GM12878 (cell line): Measurements from ENCODE around the gene ABI1. TPM values are rescaled to one million over a fixed set of nuclear protein-coding genes. Genes with fewer than 3 reads are reported as not detected.

ENCODE experiments used
- ATF3 ChIP-seq: IDR thresholded peaks from 2 replicates; pipeline ENCODE4 v1.6.1; 2011; ENCODE audit warnings: low read depth, mild to moderate bottlenecking, low read length, moderate library complexity, borderline replicate concordance; ENCODE audit errors: extremely low read depth
- CBX5 ChIP-seq: sonication (generic); IDR thresholded peaks from 2 replicates; pipeline ENCODE4 v1.6.1; 2016; ENCODE audit warnings: low read depth, moderate library complexity, mild to moderate bottlenecking, inconsistent platforms
- CEBPB ChIP-seq, 2 experiments: fragments of 150-350 bp in 1 of 2; IDR thresholded peaks; 2 replicates each; pipeline ENCODE4 v1.6.1; 2012 to 2014; ENCODE audit warnings: low read depth in 2 of 2, low read length in 2 of 2, borderline replicate concordance in 1 of 2, inconsistent platforms in 1 of 2
- CREB1 ChIP-seq: IDR thresholded peaks from 2 replicates; pipeline ENCODE4 v1.6.1; 2012; ENCODE audit warnings: low read depth, mild to moderate bottlenecking, inconsistent platforms
- DPF2 ChIP-seq: fragments of 450-650 bp; IDR thresholded peaks from 2 replicates; pipeline ENCODE4 v1.6.1; 2017; ENCODE audit warnings: mild to moderate bottlenecking
- EP300 ChIP-seq, 2 experiments: fragments of 150-350 bp in 1 of 2; IDR thresholded peaks; 2 replicates each; pipeline ENCODE4 v1.6.1; 2011 to 2012; ENCODE audit warnings: low read depth in 2 of 2, low read length in 2 of 2, borderline replicate concordance in 1 of 2, improper control_type of control experiment in 1 of 2, inconsistent platforms in 1 of 2; ENCODE audit not compliant: control insufficient read depth in 1 of 2
- ESRRA ChIP-seq: IDR thresholded peaks from 2 replicates; pipeline ENCODE4 v1.6.1; 2012; ENCODE audit warnings: mild to moderate bottlenecking, low read length, improper control_type of control experiment
- ETV6 ChIP-seq, 2 experiments: fragments of 450-650 bp in 1 of 2; IDR thresholded peaks in 1 of 2; conservative IDR thresholded peaks in 1 of 2; 2 replicates each; pipeline ENCODE4 v1.6.1; 2014; ENCODE audit warnings: antibody characterized with exemption in 1 of 2, borderline replicate concordance in 1 of 2, low read depth in 1 of 2, mild to moderate bottlenecking in 1 of 2, moderate library complexity in 1 of 2
- GATAD2B ChIP-seq: fragments of 450-650 bp; conservative IDR thresholded peaks from 2 replicates; pipeline ENCODE4 v1.6.1; 2017; ENCODE audit warnings: low read depth, mild to moderate bottlenecking, moderate library complexity
- IKZF1 ChIP-seq: fragments of 450-650 bp; conservative IDR thresholded peaks from 2 replicates; pipeline ENCODE4 v1.6.1; 2017; ENCODE audit warnings: antibody characterized with exemption, mild to moderate bottlenecking
- MAX ChIP-seq: IDR thresholded peaks from 2 replicates; pipeline ENCODE4 v1.6.1; 2012; ENCODE audit warnings: low read depth, low read length, improper control_type of control experiment
- MXI1 ChIP-seq: fragments of 150-350 bp; IDR thresholded peaks from 2 replicates; pipeline ENCODE4 v1.6.1; 2011; ENCODE audit warnings: low read depth, mild to moderate bottlenecking, inconsistent platforms, low read length, improper control_type of control experiment
- NFIC ChIP-seq: IDR thresholded peaks from 2 replicates; pipeline ENCODE4 v1.6.1; 2012; ENCODE audit warnings: low read depth, mild to moderate bottlenecking, inconsistent platforms, low read length, moderate library complexity
- NFYA ChIP-seq: IDR thresholded peaks from 2 replicates; pipeline ENCODE4 v1.6.1; 2011; ENCODE audit warnings: low read depth, mild to moderate bottlenecking, low read length, improper control_type of control experiment, borderline replicate concordance
- NFYB ChIP-seq: IDR thresholded peaks from 2 replicates; pipeline ENCODE4 v1.6.1; 2011; ENCODE audit warnings: low read depth, mild to moderate bottlenecking, low read length, improper control_type of control experiment, moderate library complexity; ENCODE audit not compliant: insufficient read depth
- POLR2A ChIP-seq: IDR thresholded peaks from 2 replicates; pipeline ENCODE4 v1.6.1; 2011; ENCODE audit warnings: low read depth, mild to moderate bottlenecking, low read length
- RAD51 ChIP-seq: fragments of 450-650 bp; IDR thresholded peaks from 2 replicates; pipeline ENCODE4 v1.6.1; 2016; ENCODE audit warnings: moderate library complexity, mild to moderate bottlenecking, inconsistent platforms
- RBBP5 ChIP-seq: fragments of 200-600 bp; sonication (generic); conservative IDR thresholded peaks from 2 replicates; pipeline ENCODE4 v1.6.1; 2016
- SIX5 ChIP-seq: IDR thresholded peaks from 2 replicates; pipeline ENCODE4 v1.6.1; 2011; ENCODE audit warnings: mild to moderate bottlenecking, low read depth, low read length, moderate library complexity; ENCODE audit not compliant: severe bottlenecking
- SREBF1 ChIP-seq: IDR thresholded peaks from 2 replicates; pipeline ENCODE4 v1.6.1; 2012; ENCODE audit warnings: mild to moderate bottlenecking, low read length
- STAT3 ChIP-seq: IDR thresholded peaks from 2 replicates; pipeline ENCODE4 v1.6.1; 2011; ENCODE audit warnings: low read depth, low read length, improper control_type of control experiment
- SUZ12 ChIP-seq: fragments of 200-600 bp; sonication (generic); IDR thresholded peaks from one replicate; pipeline ENCODE4 v1.6.1; 2018; ENCODE audit warnings: antibody characterized with exemption, mild to moderate bottlenecking; ENCODE audit not compliant: unreplicated experiment
- polyA plus RNA-seq, 11 experiments: library from polyadenylated mRNA; depleted of rRNA in 4 of 11; unstranded in 6 of 11; stranded (reverse) in 5 of 11; fragments of >200 nt; fragmentation: Nextera tagmentation in 4 of 11; fragmentation: Illumina TruSeq in 1 of 11; extraction: Ambion mirVana in 4 of 11; extraction: Trizol in 1 of 11; gene quantifications; 1 replicate in 1 of 11; 2 replicates in 10 of 11; pipeline versions ENCODE4 v1.2.1 to v1.2.3, GENCODE V29; 2011 to 2016; ENCODE audit warnings: inconsistent platforms in 2 of 11, missing spikeins in 2 of 11, low read depth in 1 of 11
- total RNA-seq, 4 experiments: library from RNA; depleted of rRNA in 3 of 4; stranded (reverse); fragments of >200 nt in 3 of 4; fragmentation: Illumina TruSeq in 1 of 4; extraction: Trizol in 1 of 4; gene quantifications; 2 replicates each; pipeline versions ENCODE4 v1.2.1 to v1.2.3, GENCODE V29; 2013 to 2021
- TF ChIP-seq, protein P1 (sequence below): IDR thresholded peaks from 2 replicates; pipeline ENCODE4 v1.6.1; 2012; ENCODE audit warnings: low read length, inconsistent platforms
- TF ChIP-seq, protein P2 (sequence below): IDR thresholded peaks from 2 replicates; pipeline ENCODE4 v1.6.1; 2012; ENCODE audit warnings: mild to moderate bottlenecking, low read depth, low read length

ABI1 gene
- total and polyA plus RNA-seq, 10 of the 15 experiments (the other 5 are each of a cell fraction or from before 2014, with no cell fraction given) = 31.2 to 73.2 (median 50.7) TPM

GRCh38 chr10:26860443-26861204, at the start of gene ABI1 (continued):
- TF ChIP-seq ETV6 (conservative IDR thresholded peaks at IDR 0.05 in 1 of 2, IDR thresholded peaks at IDR 0.05 in 1 of 2; ENCODE audit: borderline replicate concordance in 1 of 2, low read depth in 1 of 2) (no peak; a peak in 1 of 4 replicates), ATF3 (no peak), GATAD2B (peak; percentile 95), SUZ12 (no peak), RAD51 (no peak), CREB1 (peak; percentile 47; the same call in 1 of the 2 replicates), SIX5 (peak; percentile 85), IKZF1 (peak; percentile 76), NFYB (no peak), STAT3 (0 out of 2 replicates have a peak, but pooled peaks have one; percentile 26), SREBF1 (peak; percentile 23; the same call in 1 of the 2 replicates), NFYA (no peak), NFIC (0 out of 2 replicates have a peak, but pooled peaks have one; percentile 3), CEBPB (IDR thresholded peaks at IDR 0.05; ENCODE audit: borderline replicate concordance in 1 of 2, low read depth in 2 of 2, low read length in 2 of 2) (no peak), MAX (peak; percentile 29; the same call in 1 of the 2 replicates), ESRRA (peak; percentile 27; the same call in 1 of the 2 replicates), POLR2A (peak; percentile 93), MXI1 (peak; percentile 46; the same call in 1 of the 2 replicates), RBBP5 (0 out of 2 replicates have a peak, but pooled peaks have one; percentile 69), CBX5 (peak; percentile 69; the same call in 1 of the 2 replicates), DPF2 (peak; percentile 92), EP300 (IDR thresholded peaks at IDR 0.05; ENCODE audit: borderline replicate concordance in 1 of 2, control insufficient read depth in 1 of 2, low read depth in 2 of 2, low read length in 2 of 2) (peak in 1 of 2 experiments; percentile 3; a peak in 1 of 4 replicates)
- TF ChIP-seq, protein P1, sequence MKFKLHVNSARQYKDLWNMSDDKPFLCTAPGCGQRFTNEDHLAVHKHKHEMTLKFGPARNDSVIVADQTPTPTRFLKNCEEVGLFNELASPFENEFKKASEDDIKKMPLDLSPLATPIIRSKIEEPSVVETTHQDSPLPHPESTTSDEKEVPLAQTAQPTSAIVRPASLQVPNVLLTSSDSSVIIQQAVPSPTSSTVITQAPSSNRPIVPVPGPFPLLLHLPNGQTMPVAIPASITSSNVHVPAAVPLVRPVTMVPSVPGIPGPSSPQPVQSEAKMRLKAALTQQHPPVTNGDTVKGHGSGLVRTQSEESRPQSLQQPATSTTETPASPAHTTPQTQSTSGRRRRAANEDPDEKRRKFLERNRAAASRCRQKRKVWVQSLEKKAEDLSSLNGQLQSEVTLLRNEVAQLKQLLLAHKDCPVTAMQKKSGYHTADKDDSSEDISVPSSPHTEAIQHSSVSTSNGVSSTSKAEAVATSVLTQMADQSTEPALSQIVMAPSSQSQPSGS = peak; percentile 51; the same call in 1 of the 2 replicates
- TF ChIP-seq, protein P2, sequence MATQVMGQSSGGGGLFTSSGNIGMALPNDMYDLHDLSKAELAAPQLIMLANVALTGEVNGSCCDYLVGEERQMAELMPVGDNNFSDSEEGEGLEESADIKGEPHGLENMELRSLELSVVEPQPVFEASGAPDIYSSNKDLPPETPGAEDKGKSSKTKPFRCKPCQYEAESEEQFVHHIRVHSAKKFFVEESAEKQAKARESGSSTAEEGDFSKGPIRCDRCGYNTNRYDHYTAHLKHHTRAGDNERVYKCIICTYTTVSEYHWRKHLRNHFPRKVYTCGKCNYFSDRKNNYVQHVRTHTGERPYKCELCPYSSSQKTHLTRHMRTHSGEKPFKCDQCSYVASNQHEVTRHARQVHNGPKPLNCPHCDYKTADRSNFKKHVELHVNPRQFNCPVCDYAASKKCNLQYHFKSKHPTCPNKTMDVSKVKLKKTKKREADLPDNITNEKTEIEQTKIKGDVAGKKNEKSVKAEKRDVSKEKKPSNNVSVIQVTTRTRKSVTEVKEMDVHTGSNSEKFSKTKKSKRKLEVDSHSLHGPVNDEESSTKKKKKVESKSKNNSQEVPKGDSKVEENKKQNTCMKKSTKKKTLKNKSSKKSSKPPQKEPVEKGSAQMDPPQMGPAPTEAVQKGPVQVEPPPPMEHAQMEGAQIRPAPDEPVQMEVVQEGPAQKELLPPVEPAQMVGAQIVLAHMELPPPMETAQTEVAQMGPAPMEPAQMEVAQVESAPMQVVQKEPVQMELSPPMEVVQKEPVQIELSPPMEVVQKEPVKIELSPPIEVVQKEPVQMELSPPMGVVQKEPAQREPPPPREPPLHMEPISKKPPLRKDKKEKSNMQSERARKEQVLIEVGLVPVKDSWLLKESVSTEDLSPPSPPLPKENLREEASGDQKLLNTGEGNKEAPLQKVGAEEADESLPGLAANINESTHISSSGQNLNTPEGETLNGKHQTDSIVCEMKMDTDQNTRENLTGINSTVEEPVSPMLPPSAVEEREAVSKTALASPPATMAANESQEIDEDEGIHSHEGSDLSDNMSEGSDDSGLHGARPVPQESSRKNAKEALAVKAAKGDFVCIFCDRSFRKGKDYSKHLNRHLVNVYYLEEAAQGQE = no peak
